OCI-LY7 (cell line): ENCODE data around the gene C20orf173. TPM values are rescaled to one million over a fixed set of nuclear protein-coding genes. Genes with fewer than 3 reads are reported as not detected.

Source experiments
- BruUV-seq: library from RNA; stranded (reverse); fragments of 400-500 nt; replicated peaks from 2 replicates; lab custom pipeline; 2021; lab: Mats Ljungman, UMichigan
- CTCF ChIA-PET: fragments of 300-600 bp; sonication (Branson Sonifier 250); formaldehyde crosslinking; loops from one replicate; lab custom pipeline; 2022; ENCODE audit warnings: antibody characterized with exemption; ENCODE audit not compliant: unreplicated experiment; lab: Charles Lee
- POLR2A ChIA-PET: fragments of 300-600 bp; sonication (Branson Sonifier 250); formaldehyde crosslinking; loops from one replicate; lab custom pipeline; 2022; ENCODE audit warnings: antibody characterized with exemption; lab: Charles Lee
- DNase-seq: peaks from one replicate; pipeline ENCODE4 v3.0.0-alpha.2; 2015; ENCODE audit warnings: low spot score
- H2AFZ ChIP-seq: fragments of 200-600 bp; sonication (generic), shearing (Covaris generic); 2 replicates; pipeline ENCODE4 v1.6.1; 2014; ENCODE audit warnings: mild to moderate bottlenecking, antibody characterized with exemption, low read length, moderate library complexity
- H3K27ac ChIP-seq: fragments of 200-600 bp; sonication (generic); 2 replicates; pipeline ENCODE4 v1.5.1; 2014; ENCODE audit warnings: mixed run types, low read depth, mild to moderate bottlenecking, moderate library complexity, low read length, inconsistent platforms; ENCODE audit not compliant: poor library complexity, severe bottlenecking
- H3K36me3 ChIP-seq: fragments of 200-600 bp; sonication (generic); 2 replicates; pipeline ENCODE4 v1.6.1; 2014; ENCODE audit warnings: mild to moderate bottlenecking, antibody characterized with exemption, low read length, moderate library complexity, mixed read lengths; ENCODE audit not compliant: insufficient read depth
- H3K4me1 ChIP-seq: fragments of 200-600 bp; sonication (generic); 2 replicates; pipeline ENCODE4 v1.5.1; 2014; ENCODE audit warnings: mild to moderate bottlenecking, low read length; ENCODE audit not compliant: insufficient read depth, poor library complexity, severe bottlenecking
- H3K4me2 ChIP-seq: fragments of 200-600 bp; sonication (generic); 2 replicates; pipeline ENCODE4 v1.6.1; 2014; ENCODE audit warnings: mild to moderate bottlenecking, low read length
- H3K4me3 ChIP-seq: fragments of 200-600 bp; sonication (generic); 2 replicates; pipeline ENCODE4 v1.5.1; 2014; ENCODE audit warnings: mild to moderate bottlenecking, low read depth, low read length; ENCODE audit not compliant: poor library complexity, severe bottlenecking
- H3K79me2 ChIP-seq: fragments of 200-600 bp; sonication (generic); 2 replicates; pipeline ENCODE4 v1.6.1; 2016; ENCODE audit warnings: low read depth, mild to moderate bottlenecking, low read length, moderate library complexity, mixed read lengths; ENCODE audit not compliant: insufficient read depth
- H3K9me2 ChIP-seq: fragments of 200-600 bp; sonication (generic); 2 replicates; pipeline ENCODE4 v1.6.1; 2016; ENCODE audit warnings: mild to moderate bottlenecking, low read length, mixed read lengths; ENCODE audit not compliant: insufficient read depth
- H3K9me3 ChIP-seq: fragments of 200-600 bp; sonication (generic); 2 replicates; pipeline ENCODE4 v1.6.1; 2014; ENCODE audit warnings: mild to moderate bottlenecking, mixed run types, low read length, mixed read lengths
- H4K20me1 ChIP-seq: fragments of 200-600 bp; sonication (generic); 2 replicates; pipeline ENCODE4 v1.6.1; 2014; ENCODE audit warnings: mild to moderate bottlenecking, antibody characterized with exemption, low read length, moderate library complexity, mixed read lengths; ENCODE audit not compliant: insufficient read depth
- EZH2phosphoT487 ChIP-seq: fragments of 200-600 bp; sonication (generic); IDR thresholded peaks from 2 replicates; pipeline ENCODE4 v1.6.1; 2018; ENCODE audit warnings: low read depth, borderline replicate concordance, mild to moderate bottlenecking, mixed run types, antibody characterized with exemption, low read length, moderate library complexity, mixed read lengths
- intact Hi-C: fragments of 100-400 bp; cut with micrococcal nuclease; formaldehyde crosslinking; loops from one replicate; pipeline ENCODE4 v1.10.0; 2022; ENCODE audit not compliant: unreplicated experiment
- total RNA-seq, 2 experiments: library from RNA; depleted of rRNA in 1 of 2; stranded (reverse); fragments of >200 nt in 1 of 2; shearing (Covaris generic) in 1 of 2; gene quantifications; 2 replicates each; pipeline ENCODE4 v1.2.3, GENCODE V29; 2014 to 2022
- TF ChIP-seq, protein P1 (sequence below): fragments of 200-600 bp; sonication (generic); conservative IDR thresholded peaks from 2 replicates; pipeline ENCODE4 v1.5.1; 2014; ENCODE audit warnings: mild to moderate bottlenecking, antibody characterized with exemption, low read length, moderate library complexity, mixed read lengths

Gene C20orf173
- total RNA-seq, 2 experiments from 2014 or later, result not detected

- no peaks in the 10 kb centered on the region for H4K20me1 ChIP-seq
- H3K79me2 ChIP-seq, result no peaks in the 10 kb centered on the region
- ChIA-PET POLR2A (interaction anchor here (0.9 kb wide), 1 partner anchor 15 kb away, joined by 3 read pairs; no protein-coding TSS in a partner anchor), CTCF (no interaction called here)
- H3K36me3 ChIP-seq, result no peaks in the 10 kb centered on the region
- no peak overlapping the region for H3K4me3 ChIP-seq
- intact Hi-C loops, result loop anchor here (10.0 kb wide), 1 partner anchor 101 kb away; the partner anchor contains the start of genes CPNE1 and RBM12
- H3K4me1 ChIP-seq, result peaks cover 16% of the 10 kb centered on the region
- H3K4me2 ChIP-seq, result no peak overlapping the region
- no peak for DNase-seq
- no TSS peak for BruUV-seq
- no peaks in the 10 kb centered on the region for H3K9me3 ChIP-seq
- H2AFZ ChIP-seq, result no peak overlapping the region
- no peaks in the 10 kb centered on the region for H3K9me2 ChIP-seq
- H3K27ac ChIP-seq, result no peak overlapping the region
- TF ChIP-seq EZH2phosphoT487, result no peak
- TF ChIP-seq, protein P1, sequence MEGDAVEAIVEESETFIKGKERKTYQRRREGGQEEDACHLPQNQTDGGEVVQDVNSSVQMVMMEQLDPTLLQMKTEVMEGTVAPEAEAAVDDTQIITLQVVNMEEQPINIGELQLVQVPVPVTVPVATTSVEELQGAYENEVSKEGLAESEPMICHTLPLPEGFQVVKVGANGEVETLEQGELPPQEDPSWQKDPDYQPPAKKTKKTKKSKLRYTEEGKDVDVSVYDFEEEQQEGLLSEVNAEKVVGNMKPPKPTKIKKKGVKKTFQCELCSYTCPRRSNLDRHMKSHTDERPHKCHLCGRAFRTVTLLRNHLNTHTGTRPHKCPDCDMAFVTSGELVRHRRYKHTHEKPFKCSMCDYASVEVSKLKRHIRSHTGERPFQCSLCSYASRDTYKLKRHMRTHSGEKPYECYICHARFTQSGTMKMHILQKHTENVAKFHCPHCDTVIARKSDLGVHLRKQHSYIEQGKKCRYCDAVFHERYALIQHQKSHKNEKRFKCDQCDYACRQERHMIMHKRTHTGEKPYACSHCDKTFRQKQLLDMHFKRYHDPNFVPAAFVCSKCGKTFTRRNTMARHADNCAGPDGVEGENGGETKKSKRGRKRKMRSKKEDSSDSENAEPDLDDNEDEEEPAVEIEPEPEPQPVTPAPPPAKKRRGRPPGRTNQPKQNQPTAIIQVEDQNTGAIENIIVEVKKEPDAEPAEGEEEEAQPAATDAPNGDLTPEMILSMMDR, result no peak
Observed at GRCh38 chr20:35563834-35564233, 34.4 kb upstream of the C20orf173 start.

GRCh38 chr20:35562541-35563110 lies 33.2 kb upstream of the C20orf173 start:
- H3K4me3 ChIP-seq, result no peak overlapping the region
- peaks cover 13% of the 10 kb centered on the region for H3K4me1 ChIP-seq
- DNase-seq, result no peak
- ChIA-PET CTCF (interaction anchor here (0.7 kb wide), 1 partner anchor 61 kb away, joined by 3 read pairs; no protein-coding TSS in a partner anchor), POLR2A (no interaction called here)
- intact Hi-C loops, result loop anchor here (10.0 kb wide), 1 partner anchor 102 kb away; the partner anchor contains the start of genes CPNE1 and RBM12
- no peak overlapping the region for H3K27ac ChIP-seq
- H3K9me2 ChIP-seq, result no peaks in the 10 kb centered on the region
- H3K79me2 ChIP-seq, result no peaks in the 10 kb centered on the region
- no peak overlapping the region for H2AFZ ChIP-seq
- peaks cover 6% of the 10 kb centered on the region; the same call in 1 of the 2 replicates for H3K36me3 ChIP-seq
- no TSS peak for BruUV-seq
- H4K20me1 ChIP-seq, result no peaks in the 10 kb centered on the region
- H3K4me2 ChIP-seq, result no peak overlapping the region
- H3K9me3 ChIP-seq, result no peaks in the 10 kb centered on the region
- TF ChIP-seq EZH2phosphoT487, result no peak
- TF ChIP-seq, protein P1, result no peak

DNA sequence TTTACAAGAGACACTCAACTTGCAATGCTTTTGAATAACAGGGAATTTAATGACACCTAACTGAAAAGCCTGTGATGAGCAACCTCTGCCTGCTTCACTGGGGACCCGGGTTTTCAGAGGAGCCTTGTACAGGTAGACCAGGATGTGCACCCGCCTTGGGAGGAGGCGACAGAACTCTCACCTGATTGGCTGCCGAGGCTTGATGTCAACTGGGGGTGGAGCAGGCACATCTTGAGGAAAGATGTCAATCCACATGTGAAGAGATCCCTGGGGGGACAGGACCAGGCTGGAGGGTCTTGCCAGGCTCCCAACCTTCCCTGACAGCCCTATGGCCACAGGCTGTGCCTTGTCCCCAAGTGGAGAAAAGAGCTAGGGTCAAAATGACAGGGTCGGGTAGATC lies 32.2 kb upstream of the C20orf173 start:
- Histone ChIP-seq H3K36me3 (peaks cover 15% of the 10 kb centered on the region; the same call in 1 of the 2 replicates), H3K4me1 (peaks cover 13% of the 10 kb centered on the region), H2AFZ (no peak overlapping the region), H3K79me2 (no peaks in the 10 kb centered on the region), H3K27ac (peak overlapping the region; percentile 43), H3K9me2 (no peaks in the 10 kb centered on the region), H3K4me3 (no peak overlapping the region), H3K4me2 (peak overlapping the region; percentile 51), H3K9me3 (no peaks in the 10 kb centered on the region), H4K20me1 (no peaks in the 10 kb centered on the region)
- intact Hi-C loops, result loop anchor here (1.0 to 10.0 kb wide), 4 partner anchors 58 to 323 kb away; partner anchors contain the start of genes CPNE1, NFS1, RBM12 and ROMO1
- no peak for TF ChIP-seq EZH2phosphoT487
- TF ChIP-seq, protein P1, result peak; percentile 13; the same call in 1 of the 2 replicates
- CTCF ChIA-PET, result interaction anchor here (0.6 to 0.7 kb wide), 2 partner anchors 54 to 347 kb away, joined by 3 to 4 read pairs; partner anchors contain the start of gene SPAG4
- no TSS peak for BruUV-seq
- peak; percentile 69 for DNase-seq
- POLR2A ChIA-PET, result interaction anchor here (0.6 to 0.7 kb wide), 3 partner anchors 18 to 1545 kb away, joined by 3 to 4 read pairs (median 3); no protein-coding TSS in a partner anchor
